ENCODE data around the gene MYO5B. TPM values are rescaled to one million over a fixed set of nuclear protein-coding genes. Genes with fewer than 3 reads are reported as not detected.
A peak's percentile ranks its signal among the peaks of the same experiment; 100 is the strongest.

MYO5B gene
- total RNA-seq, 1 experiment from 2014 or later = 25.9 TPM

DNA sequence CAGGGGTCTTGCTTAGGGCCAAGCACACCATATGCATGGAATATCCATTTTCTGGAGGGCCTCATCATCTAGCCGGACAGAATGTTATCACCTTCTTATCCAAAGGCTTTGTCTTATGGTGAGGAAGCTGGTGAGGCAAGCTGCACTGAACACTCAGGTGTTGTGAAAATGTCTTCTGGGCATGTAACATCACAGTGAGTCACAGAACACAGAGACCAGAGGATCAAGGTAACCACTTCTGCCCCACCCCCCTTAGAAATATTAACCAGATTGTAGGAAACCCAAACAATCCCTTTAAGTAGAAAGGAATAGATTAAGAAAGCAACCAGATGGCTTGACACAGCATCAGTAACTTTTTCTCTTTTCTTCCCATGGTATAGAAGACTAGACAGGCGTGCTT, 51.1 kb downstream of the MYO5B start:
- Mint-ChIP-seq H3K27ac (ENCODE audit: low read depth, unreplicated experiment) (no peak overlapping the region), H3K4me1 (ENCODE audit: insufficient read depth, unreplicated experiment) (peaks cover 18% of the 10 kb centered on the region), H3K27me3 (ENCODE audit: insufficient read depth, unreplicated experiment) (no peaks in the 10 kb centered on the region), H3K9me3 (ENCODE audit: unreplicated experiment) (no peaks in the 10 kb centered on the region), H3K4me3 (ENCODE audit: unreplicated experiment) (no peak overlapping the region), H3K36me3 (ENCODE audit: insufficient read depth, unreplicated experiment) (no peaks in the 10 kb centered on the region)
- BruUV-seq (replicated peaks) = no TSS peak
- peak; percentile 86 for DNase-seq (ENCODE audit: unreplicated experiment)
- ChIA-PET POLR2A (interaction anchor here (0.9 to 2.0 kb wide), 3 partner anchors 18 to 146 kb away, joined by 4 to 12 read pairs (median 6); partner anchors contain the start of gene MYO5B), CTCF (interaction anchor here (0.6 to 1.1 kb wide), 2 partner anchors 17 to 33 kb away, joined by 3 to 4 read pairs; no protein-coding TSS in a partner anchor)
- TF ChIP-seq CTCF (IDR thresholded peaks at IDR 0.05; ENCODE audit: unreplicated experiment) = no peak
- intact Hi-C loops (cut with micrococcal nuclease) = loop anchor here (5.0 kb wide), 1 partner anchor 48 kb away; no protein-coding TSS in a partner anchor

DNA sequence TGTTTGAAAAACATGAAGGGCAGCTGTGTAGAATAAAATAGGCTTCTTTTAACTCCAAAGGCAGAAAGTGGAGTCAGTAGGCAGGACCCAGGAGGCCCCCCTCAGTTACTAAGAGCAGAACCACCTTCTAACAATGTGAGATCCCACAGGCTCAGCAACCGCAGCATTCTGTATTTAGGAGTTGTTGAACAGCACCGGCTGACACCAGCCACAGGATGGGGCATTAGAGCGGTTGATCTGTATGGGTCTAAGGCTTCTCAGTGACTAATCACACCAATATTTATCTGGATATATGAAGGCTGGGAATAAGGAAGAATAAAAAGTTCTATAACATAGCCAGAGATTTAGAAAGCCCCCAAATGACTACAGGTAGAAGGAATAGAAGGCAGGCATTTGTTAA, 51.7 kb downstream of the MYO5B start:
- no peak overlapping the region for H3K4me3 Mint-ChIP-seq (ENCODE audit: unreplicated experiment)
- CTCF ChIA-PET = interaction anchor here (0.6 kb wide), 1 partner anchor 93 kb away, joined by 3 read pairs; no protein-coding TSS in a partner anchor
- intact Hi-C loops (cut with micrococcal nuclease) = loop anchor here (5.0 kb wide), 1 partner anchor 49 kb away; no protein-coding TSS in a partner anchor
- no TSS peak for BruUV-seq (replicated peaks)
- H3K9me3 Mint-ChIP-seq (ENCODE audit: unreplicated experiment) = no peaks in the 10 kb centered on the region
- H3K27ac Mint-ChIP-seq (ENCODE audit: low read depth, unreplicated experiment) = no peak overlapping the region
- peak; percentile 9 for DNase-seq (ENCODE audit: unreplicated experiment)
- H3K4me1 Mint-ChIP-seq (ENCODE audit: insufficient read depth, unreplicated experiment) = peaks cover 19% of the 10 kb centered on the region
- no peaks in the 10 kb centered on the region for H3K36me3 Mint-ChIP-seq (ENCODE audit: insufficient read depth, unreplicated experiment)
- POLR2A ChIA-PET = interaction anchor here (0.5 to 2.0 kb wide), 6 partner anchors 19 to 419 kb away, joined by 3 to 12 read pairs (median 4); partner anchors contain the start of gene MYO5B
- no peaks in the 10 kb centered on the region for H3K27me3 Mint-ChIP-seq (ENCODE audit: insufficient read depth, unreplicated experiment)
- no peak for TF ChIP-seq CTCF (IDR thresholded peaks at IDR 0.05; ENCODE audit: unreplicated experiment)

GRCh38 chr18:50142441-50143120, 52.4 kb downstream of the MYO5B start:
- intact Hi-C loops (cut with micrococcal nuclease) = loop anchor here (5.0 kb wide), 1 partner anchor 50 kb away; no protein-coding TSS in a partner anchor
- H3K27me3 Mint-ChIP-seq (ENCODE audit: insufficient read depth, unreplicated experiment) = no peaks in the 10 kb centered on the region
- H3K4me1 Mint-ChIP-seq (ENCODE audit: insufficient read depth, unreplicated experiment) = peaks cover 26% of the 10 kb centered on the region
- H3K9me3 Mint-ChIP-seq (ENCODE audit: unreplicated experiment) = no peaks in the 10 kb centered on the region
- no peak overlapping the region for H3K4me3 Mint-ChIP-seq (ENCODE audit: unreplicated experiment)
- ChIA-PET POLR2A (interaction anchor here (0.5 to 2.0 kb wide), 5 partner anchors 19 to 420 kb away, joined by 3 to 12 read pairs (median 4); partner anchors contain the start of gene MYO5B), CTCF (interaction anchor here (0.6 to 0.7 kb wide), 2 partner anchors 30 to 93 kb away, joined by 3 to 4 read pairs; no protein-coding TSS in a partner anchor)
- DNase-seq (ENCODE audit: unreplicated experiment) = peak; percentile 17
- no peak for TF ChIP-seq CTCF (IDR thresholded peaks at IDR 0.05; ENCODE audit: unreplicated experiment)
- BruUV-seq (replicated peaks) = no TSS peak
- H3K27ac Mint-ChIP-seq (ENCODE audit: low read depth, unreplicated experiment) = no peak overlapping the region
- no peaks in the 10 kb centered on the region for H3K36me3 Mint-ChIP-seq (ENCODE audit: insufficient read depth, unreplicated experiment)

GRCh38 chr18:50138181-50139064, 56.5 kb downstream of the MYO5B start:
- TF ChIP-seq CTCF (IDR thresholded peaks at IDR 0.05; ENCODE audit: unreplicated experiment) = no peak

More at GRCh38 chr18:50138181-50139064, 56.5 kb downstream of the MYO5B start:
- intact Hi-C loops (cut with micrococcal nuclease) = no loop called here
- Mint-ChIP-seq H3K27ac (ENCODE audit: low read depth, unreplicated experiment) (no peak overlapping the region), H3K4me3 (ENCODE audit: unreplicated experiment) (no peak overlapping the region), H3K9me3 (ENCODE audit: unreplicated experiment) (no peaks in the 10 kb centered on the region), H3K27me3 (ENCODE audit: insufficient read depth, unreplicated experiment) (no peaks in the 10 kb centered on the region), H3K4me1 (ENCODE audit: insufficient read depth, unreplicated experiment) (peaks cover 20% of the 10 kb centered on the region), H3K36me3 (ENCODE audit: insufficient read depth, unreplicated experiment) (no peaks in the 10 kb centered on the region)
- DNase-seq (ENCODE audit: unreplicated experiment) = no peak
- no TSS peak for BruUV-seq (replicated peaks)
- ChIA-PET POLR2A (no interaction called here), CTCF (no interaction called here)
